HG03196 (cell line): ENCODE results near the gene USF2.
"Not testable (repeated sequence)": the region's sequence is repeated elsewhere in the genome, so short reads cannot be mapped to it uniquely, and the experiment has no call there.

ENCODE experiments used
- ATAC-seq: cut with Tn5 transposase; IDR thresholded peaks from one replicate; pipeline ENCODE4 v1.9.1; 2021; ENCODE audit not compliant: unreplicated experiment

Gene USF2, protein sequence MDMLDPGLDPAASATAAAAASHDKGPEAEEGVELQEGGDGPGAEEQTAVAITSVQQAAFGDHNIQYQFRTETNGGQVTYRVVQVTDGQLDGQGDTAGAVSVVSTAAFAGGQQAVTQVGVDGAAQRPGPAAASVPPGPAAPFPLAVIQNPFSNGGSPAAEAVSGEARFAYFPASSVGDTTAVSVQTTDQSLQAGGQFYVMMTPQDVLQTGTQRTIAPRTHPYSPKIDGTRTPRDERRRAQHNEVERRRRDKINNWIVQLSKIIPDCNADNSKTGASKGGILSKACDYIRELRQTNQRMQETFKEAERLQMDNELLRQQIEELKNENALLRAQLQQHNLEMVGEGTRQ

GRCh38 chr19:35268536-35269437 lies at the start of gene USF2:
USF2 (plus strand) TSS chr19:35268962; CDS start chr19:35269102, 140 bp downstream.
- peak; percentile 9 for ATAC-seq

GRCh38 chr19:35219008-35219407 lies 49.8 kb upstream of the USF2 start:
- ATAC-seq, result no peak

DNA sequence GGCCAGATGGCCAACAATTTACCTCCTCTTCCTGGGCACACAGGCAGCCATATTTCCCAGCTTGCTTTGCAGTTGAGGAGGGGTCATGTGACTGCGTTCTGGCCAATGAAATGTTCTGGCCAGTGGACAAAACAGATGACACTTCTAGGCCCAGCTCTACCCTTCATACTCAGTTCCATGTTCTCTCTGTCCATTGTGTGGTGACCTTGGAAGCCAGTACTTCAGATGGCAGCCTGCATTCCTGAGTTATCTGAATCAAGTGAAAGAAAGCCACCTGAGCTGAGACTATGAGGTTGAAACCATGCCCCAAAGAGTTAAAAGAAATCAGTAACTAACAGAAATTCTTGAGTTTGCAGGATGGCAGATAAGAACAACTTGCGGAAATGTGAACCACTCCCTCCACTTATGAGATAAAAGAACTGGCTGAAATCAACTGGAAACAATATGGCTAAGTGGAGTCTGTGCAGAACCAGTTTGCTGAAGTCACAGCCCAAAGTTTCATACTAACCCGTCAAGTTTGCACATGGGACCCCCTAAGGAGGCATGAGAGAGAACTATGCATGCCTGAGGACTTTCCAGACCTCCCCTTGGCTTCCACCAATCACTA lies 48.3 kb upstream of the USF2 start:
- no peak for ATAC-seq

DNA sequence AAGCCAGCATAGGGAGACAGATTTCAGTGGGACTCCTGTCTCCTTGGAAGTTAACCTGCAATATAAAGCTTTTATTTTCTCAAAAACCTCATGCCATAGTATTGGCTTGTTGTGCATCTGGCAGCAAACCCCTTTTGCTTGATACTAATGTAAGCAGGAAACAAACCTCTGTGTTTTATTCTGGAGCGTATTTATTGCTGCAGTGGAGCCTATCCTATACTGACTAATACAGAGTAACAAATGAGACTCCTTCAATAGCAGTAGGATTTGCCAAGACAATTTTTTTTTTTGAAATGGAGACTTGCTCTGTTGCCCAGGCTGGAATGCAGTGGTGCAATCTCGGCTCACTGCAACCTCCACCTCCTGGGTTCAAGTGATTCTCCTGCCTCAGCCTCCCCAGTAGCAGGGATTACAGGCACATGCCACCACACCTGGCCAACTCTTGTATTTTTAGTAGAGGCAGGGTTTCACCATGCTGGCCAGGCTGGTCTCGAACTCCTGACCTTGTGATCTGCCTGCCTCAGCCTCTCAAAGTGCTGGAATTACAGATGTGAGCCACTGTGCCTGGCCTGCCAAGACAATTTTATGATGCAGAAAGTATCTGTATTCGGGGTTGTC lies 47.7 kb upstream of the USF2 start:
- not testable (repeated sequence) for ATAC-seq

- no peak for ATAC-seq
These were observed 46.3 kb upstream of the USF2 start for GRCh38 chr19:35222373-35223015.

GRCh38 chr19:35223084-35223790 lies 45.5 kb upstream of the USF2 start:
- no peak for ATAC-seq

DNA sequence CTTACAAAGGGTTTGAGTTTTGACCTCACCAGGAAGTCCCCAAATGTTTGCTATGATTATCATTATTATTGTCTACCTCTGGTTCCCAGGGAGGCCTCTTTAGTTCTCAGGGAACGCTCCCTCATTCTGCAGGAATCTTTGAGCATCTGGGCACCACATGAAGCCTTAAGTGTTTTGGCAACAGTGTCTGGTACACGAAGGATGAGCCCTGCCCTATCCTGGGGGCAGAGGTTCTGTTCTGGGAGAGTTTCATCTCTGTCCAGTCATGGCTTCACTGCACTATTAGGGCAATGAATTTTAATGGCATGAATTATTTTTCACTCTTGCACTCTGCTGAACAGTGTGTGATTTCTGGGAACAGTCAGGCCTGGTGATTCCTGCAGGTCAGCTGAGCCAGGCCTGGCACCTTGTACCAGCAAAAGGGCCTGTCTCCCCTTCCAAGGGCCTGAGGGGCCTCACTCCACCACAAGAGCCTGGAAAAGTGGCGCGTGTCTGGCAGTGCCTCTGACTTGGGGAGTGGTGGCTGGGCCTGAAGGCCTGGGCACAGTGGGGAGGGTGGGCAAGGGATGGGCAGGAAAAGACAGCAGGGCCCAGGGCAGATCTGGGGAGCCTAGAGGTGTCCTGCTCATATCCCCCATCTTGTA lies 44.8 kb upstream of the USF2 start:
- no peak for ATAC-seq

- ATAC-seq, result no peak
These were observed 43.8 kb upstream of the USF2 start for GRCh38 chr19:35224681-35225571.

DNA sequence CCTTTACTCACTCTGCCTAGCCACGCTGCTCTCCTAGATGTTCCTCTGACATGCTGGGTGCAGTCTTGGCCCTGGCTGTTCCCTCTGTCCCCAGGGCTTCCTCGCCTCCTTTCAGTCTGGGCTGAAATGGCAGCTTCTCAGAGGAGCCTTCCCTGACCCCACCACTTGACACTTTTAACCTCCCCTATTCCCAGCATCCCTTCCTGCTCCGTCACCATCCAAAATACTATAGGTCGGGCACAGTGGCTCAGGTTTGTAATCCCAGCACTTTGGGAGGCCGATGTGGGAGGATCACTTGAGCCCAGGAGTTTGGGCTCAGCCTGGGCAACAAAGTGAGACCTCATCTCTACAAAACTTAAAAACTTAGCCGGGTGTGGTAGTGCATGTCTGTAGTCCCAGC lies 42.8 kb upstream of the USF2 start:
- no peak for ATAC-seq

GRCh38 chr19:35226748-35227147 lies 42.0 kb upstream of the USF2 start:
- no peak for ATAC-seq

GRCh38 chr19:35228177-35228930 lies 40.4 kb upstream of the USF2 start, which contains the start of gene FAM187B:
FAM187B (minus strand) TSS chr19:35228739; CDS start chr19:35228680, 59 bp downstream.
- ATAC-seq, result no peak

- ATAC-seq, result no peak
These were observed 39.2 kb upstream of the USF2 start for GRCh38 chr19:35229601-35230000.

DNA sequence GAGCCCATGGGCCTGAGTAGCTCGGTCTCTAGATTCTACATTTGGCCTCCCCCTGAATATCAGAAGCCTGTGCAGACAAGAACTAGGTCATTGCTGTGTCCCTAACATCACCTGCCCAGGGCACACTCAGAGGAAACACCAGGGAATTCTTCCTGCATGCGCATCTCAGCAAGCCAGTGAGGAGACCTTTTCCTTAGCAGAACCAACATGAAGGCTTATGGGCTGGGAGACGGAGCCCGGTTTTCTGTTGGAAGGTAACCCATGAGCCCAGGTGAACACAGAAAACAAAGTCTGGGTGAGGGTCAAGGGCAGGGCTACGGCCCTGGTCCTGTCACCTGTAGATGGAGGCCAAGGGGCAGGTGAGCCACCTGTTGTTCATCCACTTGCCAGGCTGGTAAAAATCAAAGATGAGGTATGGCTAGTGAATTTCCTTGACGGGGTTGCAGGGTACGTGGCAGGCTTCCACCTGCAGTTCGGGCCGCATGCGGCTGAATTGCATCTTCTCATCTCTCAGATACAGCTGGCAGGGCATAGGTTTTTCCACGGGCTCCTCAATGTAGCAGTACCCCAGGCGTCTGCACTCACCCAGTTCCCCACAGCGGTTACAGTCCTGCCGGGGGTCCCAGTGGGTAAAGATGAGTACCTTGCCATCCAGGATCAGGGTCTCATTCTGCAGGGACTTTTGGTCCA lies 36.7 kb upstream of the USF2 start:
- ATAC-seq, result no peak

DNA sequence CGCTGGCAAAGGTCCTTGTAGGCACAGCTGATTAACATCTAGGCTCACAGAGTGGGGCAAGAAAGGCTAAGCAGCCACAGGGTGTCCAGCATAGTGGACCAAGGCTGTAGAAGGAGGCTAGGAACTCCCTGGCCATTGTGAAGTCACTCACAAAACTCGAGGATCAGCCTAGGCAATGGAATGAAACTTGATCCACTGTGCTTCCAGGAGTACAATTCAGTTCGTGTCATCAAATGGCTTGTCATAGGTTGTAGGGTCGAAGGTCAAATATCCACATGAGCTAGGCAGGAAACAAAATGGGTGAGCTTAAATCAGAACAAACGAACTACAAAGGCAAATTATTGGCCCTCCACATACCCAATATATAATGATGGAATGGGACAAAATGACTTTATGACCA lies 35.9 kb upstream of the USF2 start:
- no peak for ATAC-seq

DNA sequence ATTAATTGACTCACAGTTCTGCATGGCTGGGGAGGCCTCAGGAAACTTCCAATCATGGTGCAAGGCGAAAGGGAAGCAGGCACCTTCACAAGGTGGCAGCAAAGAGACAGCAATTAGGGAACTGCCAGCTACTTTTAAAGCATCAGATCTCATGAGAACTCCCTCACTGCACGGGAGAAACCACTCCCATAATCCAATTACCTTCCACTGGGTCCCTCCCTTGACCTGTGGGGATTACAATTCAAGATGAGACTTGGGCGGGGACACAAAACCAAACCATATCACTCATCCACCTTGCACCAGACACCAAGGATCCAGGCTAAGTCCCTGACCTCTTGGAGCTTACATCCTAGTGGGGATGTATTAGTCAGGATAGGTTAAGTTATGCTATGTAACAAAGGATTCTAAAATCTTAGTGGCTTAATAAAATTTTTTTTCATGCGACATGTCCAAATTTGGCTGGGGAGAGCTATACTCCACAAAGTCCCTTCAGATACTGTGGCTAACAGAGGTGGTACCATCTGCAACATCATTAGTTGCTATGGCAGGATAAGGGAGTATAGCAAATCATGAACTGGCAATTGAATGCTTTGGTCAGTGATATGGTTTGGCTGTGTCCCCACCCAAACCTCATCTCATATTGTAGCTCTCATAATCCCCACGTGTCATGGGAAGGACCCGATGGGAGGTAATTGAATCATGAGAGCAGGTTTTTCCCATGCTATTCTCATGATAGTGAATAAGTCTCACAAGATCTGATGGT lies 31.9 kb upstream of the USF2 start:
- ATAC-seq, result no peak

GRCh38 chr19:35239597-35239996 lies 29.2 kb upstream of the USF2 start:
- not testable (repeated sequence) for ATAC-seq
